Right lobe of liver (tissue), 4 donors: ENCODE results near the gene MAMSTR.

Source experiments
- CTCF ChIP-seq, 4 donors: fragments of 200-600 bp in 3 of 4; fragments of 450-650 bp in 1 of 4; IDR thresholded peaks; one replicate each; pipeline versions ENCODE4 v1.5.1 to v1.8.0; 2016 to 2022; ENCODE audit warnings: antibody characterized with exemption in 4 of 4, mild to moderate bottlenecking in 2 of 4
- POLR2A ChIP-seq: fragments of 450-650 bp; IDR thresholded peaks from one replicate; pipeline ENCODE4 v1.6.1; 2017; ENCODE audit warnings: antibody characterized with exemption, mild to moderate bottlenecking
- donor health status: DM: no; HTN: no; CAD: no.
- donor health status: DM: no; HTN: no; CAD: no.
- donor health status: DM: no; HTN: yes; CAD: no.

- no peak for TF ChIP-seq CTCF (IDR thresholded peaks at IDR 0.05)
- TF ChIP-seq POLR2A: no peak
These were observed 37.2 kb upstream of the MAMSTR start for GRCh38 chr19:48756686-48757085.
